ENCODE measurements around the gene SLC26A8.

SLC26A8 gene

DNA sequence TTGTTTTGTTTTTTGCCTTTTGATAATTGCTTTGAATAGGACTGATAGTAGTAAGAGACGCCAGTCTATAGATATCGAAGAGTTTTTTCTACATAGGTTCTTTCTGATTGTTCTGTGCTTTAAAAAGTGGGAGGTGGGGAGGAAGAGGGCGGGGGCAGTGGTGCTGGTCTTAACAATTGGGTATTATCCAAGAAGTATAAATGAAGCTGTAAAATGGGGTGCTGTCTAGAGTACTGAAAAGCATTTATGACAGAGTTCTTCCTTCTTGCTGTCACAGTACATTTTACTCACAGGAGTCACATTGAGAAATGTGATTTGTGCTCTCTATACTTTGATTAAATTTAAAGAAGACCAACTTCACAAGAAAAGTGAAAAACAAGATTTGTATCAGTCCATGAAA lies 44.1 kb upstream of the SLC26A8 start:
- TF ChIP-seq, protein P1, sequence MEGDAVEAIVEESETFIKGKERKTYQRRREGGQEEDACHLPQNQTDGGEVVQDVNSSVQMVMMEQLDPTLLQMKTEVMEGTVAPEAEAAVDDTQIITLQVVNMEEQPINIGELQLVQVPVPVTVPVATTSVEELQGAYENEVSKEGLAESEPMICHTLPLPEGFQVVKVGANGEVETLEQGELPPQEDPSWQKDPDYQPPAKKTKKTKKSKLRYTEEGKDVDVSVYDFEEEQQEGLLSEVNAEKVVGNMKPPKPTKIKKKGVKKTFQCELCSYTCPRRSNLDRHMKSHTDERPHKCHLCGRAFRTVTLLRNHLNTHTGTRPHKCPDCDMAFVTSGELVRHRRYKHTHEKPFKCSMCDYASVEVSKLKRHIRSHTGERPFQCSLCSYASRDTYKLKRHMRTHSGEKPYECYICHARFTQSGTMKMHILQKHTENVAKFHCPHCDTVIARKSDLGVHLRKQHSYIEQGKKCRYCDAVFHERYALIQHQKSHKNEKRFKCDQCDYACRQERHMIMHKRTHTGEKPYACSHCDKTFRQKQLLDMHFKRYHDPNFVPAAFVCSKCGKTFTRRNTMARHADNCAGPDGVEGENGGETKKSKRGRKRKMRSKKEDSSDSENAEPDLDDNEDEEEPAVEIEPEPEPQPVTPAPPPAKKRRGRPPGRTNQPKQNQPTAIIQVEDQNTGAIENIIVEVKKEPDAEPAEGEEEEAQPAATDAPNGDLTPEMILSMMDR (IDR thresholded peaks at IDR 0.05; ENCODE audit: low read depth, low read length), result no peak
- no peak overlapping the region for H3K4me3 ChIP-seq (ENCODE audit: low read depth, low read length)

- H3K4me3 ChIP-seq (ENCODE audit: low read depth, low read length), result no peak overlapping the region
- TF ChIP-seq, protein P1 (IDR thresholded peaks at IDR 0.05; ENCODE audit: low read depth, low read length), result no peak
These were observed 43.6 kb upstream of the SLC26A8 start for GRCh38 chr6:36068012-36068392.

- TF ChIP-seq, protein P1 (IDR thresholded peaks at IDR 0.05; ENCODE audit: low read depth, low read length), result no peak
- no peak overlapping the region for H3K4me3 ChIP-seq (ENCODE audit: low read depth, low read length)
These were observed 43.1 kb upstream of the SLC26A8 start for GRCh38 chr6:36067374-36068011.

DNA sequence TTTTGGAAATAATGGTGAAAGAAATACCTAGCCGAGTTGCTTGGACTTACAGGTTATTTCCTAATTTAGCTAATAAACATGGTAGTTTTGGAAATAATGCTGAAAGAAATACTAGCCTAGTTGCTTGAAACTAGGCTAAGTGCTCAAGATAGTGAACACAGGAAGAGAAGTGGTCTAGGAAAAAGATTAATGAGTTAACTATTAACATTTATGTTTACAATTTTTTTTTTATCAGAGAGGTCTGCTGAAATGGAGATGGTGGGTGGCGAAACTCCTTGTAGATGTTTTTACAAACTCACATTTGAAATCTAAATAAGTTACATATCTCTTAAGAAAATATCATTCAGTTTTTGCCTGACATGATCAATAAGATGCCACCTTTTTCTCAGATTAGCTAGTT lies 42.4 kb upstream of the SLC26A8 start:
- TF ChIP-seq, protein P1 (IDR thresholded peaks at IDR 0.05; ENCODE audit: low read depth, low read length), result no peak
- H3K4me3 ChIP-seq (ENCODE audit: low read depth, low read length), result no peak overlapping the region

DNA sequence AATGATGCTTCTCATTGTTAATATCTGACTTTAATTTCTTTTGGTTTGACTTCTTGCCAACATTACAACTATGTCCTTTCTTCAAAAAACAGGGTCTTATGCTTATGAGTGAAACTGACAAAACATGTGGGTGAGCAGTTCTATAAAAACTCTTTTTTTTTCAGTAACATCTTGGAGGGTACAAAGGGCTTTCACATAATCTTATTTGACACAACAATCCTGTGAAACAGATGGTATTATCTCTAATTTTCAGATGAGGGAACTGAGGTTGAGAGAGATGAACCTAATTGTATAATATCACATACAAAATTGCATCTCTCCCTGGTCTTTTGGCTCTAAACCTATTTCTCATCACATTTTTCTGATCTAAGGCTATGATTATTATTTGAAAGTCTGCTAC lies 41.5 kb upstream of the SLC26A8 start:
- TF ChIP-seq, protein P1 (IDR thresholded peaks at IDR 0.05; ENCODE audit: low read depth, low read length), result no peak
- no peak overlapping the region for H3K4me3 ChIP-seq (ENCODE audit: low read depth, low read length)

DNA sequence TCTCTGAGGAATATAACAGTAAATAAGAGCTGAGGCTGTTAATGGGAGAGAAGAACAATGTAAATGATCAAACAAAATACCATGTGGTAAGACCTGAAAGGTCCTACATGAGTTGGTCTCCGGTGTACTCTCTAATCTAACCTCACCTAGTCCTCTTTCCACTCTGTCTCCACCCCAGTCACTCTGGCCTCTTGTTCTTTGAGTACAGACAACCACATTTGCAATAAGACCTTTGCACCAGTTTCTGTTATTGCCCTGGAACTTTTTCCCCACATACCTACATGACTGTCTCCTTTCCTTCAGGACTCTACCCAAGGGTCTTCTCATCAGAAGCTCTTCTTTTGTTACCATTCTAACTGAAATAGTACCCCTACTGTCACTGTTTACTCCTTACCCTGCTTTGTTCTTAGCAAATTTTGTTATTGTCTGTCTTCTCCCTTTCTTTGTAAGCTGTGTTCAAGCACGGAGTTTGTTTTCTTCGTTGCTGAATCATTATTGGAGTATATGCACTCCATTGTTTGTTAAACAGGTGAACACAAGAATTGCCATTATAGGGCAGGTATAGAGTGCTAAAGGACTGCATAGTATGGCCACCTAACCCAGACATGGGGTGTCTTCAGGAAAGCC lies 40.4 kb upstream of the SLC26A8 start:
- H3K4me3 ChIP-seq (ENCODE audit: low read depth, low read length), result no peak overlapping the region

More for the DNA sequence above, 40.4 kb upstream of the SLC26A8 start:
- TF ChIP-seq, protein P1 (IDR thresholded peaks at IDR 0.05; ENCODE audit: low read depth, low read length), result no peak

Data from WI38 (cell line).